Measurements from ENCODE around the gene QARS1. TPM values are rescaled to one million over a fixed set of nuclear protein-coding genes. Genes with fewer than 3 reads are reported as not detected.

Gene QARS1
- total and polyA plus RNA-seq, 4 donors, result 172 to 234 (median 207) TPM

DNA sequence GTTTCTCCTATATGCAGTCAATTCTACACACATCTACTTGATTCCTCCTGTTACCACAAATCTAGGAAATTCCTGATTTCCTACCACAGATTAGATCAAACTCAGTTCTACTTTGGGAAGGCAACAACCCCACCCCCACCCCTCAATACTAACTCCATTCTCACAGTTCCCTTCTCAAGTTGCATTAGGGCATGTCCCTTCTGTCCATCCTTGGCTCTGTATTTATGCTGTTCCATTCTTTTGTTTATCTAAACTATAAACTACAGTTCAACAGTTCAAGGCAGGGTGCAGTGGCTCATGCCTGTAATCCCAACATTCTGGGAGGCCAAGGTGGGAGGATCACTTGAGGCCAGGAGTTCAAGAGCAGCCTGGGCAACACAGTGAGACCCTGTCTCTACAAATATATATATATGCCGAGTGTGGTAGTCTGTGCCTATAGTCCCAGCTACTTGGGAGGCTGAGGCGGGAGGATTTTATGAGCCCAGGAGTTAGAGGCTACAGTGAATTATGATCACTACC lies 50.2 kb downstream of the QARS1 start:
- Histone ChIP-seq H3K4me3 (no peak overlapping the region), H3K9ac (ENCODE audit: insufficient read depth in 1 of 2, low read length in 2 of 2) (no peak overlapping the region), H3K27ac (ENCODE audit: low read depth in 1 of 2, low read length in 1 of 2) (no peak overlapping the region), H3K9me3 (ENCODE audit: control insufficient read depth in 4 of 4, insufficient read depth in 3 of 4, low read length in 3 of 4) (no peaks in the 10 kb centered on the region), H3K36me3 (ENCODE audit: control insufficient read depth in 4 of 4, insufficient read depth in 4 of 4, low read length in 4 of 4) (peaks cover 31 to 42% (median 41%) of the 10 kb centered on the region in 4 donors), H3K27me3 (ENCODE audit: control insufficient read depth in 3 of 3, insufficient read depth in 3 of 3, low read length in 2 of 3) (no peaks in the 10 kb centered on the region), H3K4me1 (ENCODE audit: control insufficient read depth in 5 of 5, insufficient read depth in 5 of 5, low read length in 5 of 5) (no peaks in the 10 kb centered on the region)
- TF ChIP-seq, protein P1, sequence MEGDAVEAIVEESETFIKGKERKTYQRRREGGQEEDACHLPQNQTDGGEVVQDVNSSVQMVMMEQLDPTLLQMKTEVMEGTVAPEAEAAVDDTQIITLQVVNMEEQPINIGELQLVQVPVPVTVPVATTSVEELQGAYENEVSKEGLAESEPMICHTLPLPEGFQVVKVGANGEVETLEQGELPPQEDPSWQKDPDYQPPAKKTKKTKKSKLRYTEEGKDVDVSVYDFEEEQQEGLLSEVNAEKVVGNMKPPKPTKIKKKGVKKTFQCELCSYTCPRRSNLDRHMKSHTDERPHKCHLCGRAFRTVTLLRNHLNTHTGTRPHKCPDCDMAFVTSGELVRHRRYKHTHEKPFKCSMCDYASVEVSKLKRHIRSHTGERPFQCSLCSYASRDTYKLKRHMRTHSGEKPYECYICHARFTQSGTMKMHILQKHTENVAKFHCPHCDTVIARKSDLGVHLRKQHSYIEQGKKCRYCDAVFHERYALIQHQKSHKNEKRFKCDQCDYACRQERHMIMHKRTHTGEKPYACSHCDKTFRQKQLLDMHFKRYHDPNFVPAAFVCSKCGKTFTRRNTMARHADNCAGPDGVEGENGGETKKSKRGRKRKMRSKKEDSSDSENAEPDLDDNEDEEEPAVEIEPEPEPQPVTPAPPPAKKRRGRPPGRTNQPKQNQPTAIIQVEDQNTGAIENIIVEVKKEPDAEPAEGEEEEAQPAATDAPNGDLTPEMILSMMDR (IDR thresholded peaks at IDR 0.05; ENCODE audit: control extremely low read depth, extremely low read depth), result no peak
- DNase-seq, result no peak
- no peak for ATAC-seq (ENCODE audit: insufficient read depth, low FRiP score)
- WGBS, 2 donors, result 97 to 100% methylated on average over 2 of the region's 2 CpGs

GRCh38 chr3:49053543-49053942 lies 51.0 kb downstream of the QARS1 start:
- TF ChIP-seq, protein P1 (IDR thresholded peaks at IDR 0.05; ENCODE audit: control extremely low read depth, extremely low read depth), result no peak
- H3K36me3 ChIP-seq (ENCODE audit: control insufficient read depth in 4 of 4, insufficient read depth in 4 of 4, low read length in 4 of 4), result peaks cover 32 to 42% (median 41%) of the 10 kb centered on the region in 4 donors

More at GRCh38 chr3:49053543-49053942, 51.0 kb downstream of the QARS1 start:
- 45 to 83% methylated on average over 1 of the region's 1 CpG for WGBS, 2 donors
- Histone ChIP-seq H3K27me3 (ENCODE audit: control insufficient read depth in 3 of 3, insufficient read depth in 3 of 3, low read length in 2 of 3) (no peaks in the 10 kb centered on the region), H3K4me3 (no peak overlapping the region), H3K9ac (ENCODE audit: insufficient read depth in 1 of 2, low read length in 2 of 2) (no peak overlapping the region), H3K4me1 (ENCODE audit: control insufficient read depth in 5 of 5, insufficient read depth in 5 of 5, low read length in 5 of 5) (no peaks in the 10 kb centered on the region), H3K9me3 (ENCODE audit: control insufficient read depth in 4 of 4, insufficient read depth in 3 of 4, low read length in 3 of 4) (no peaks in the 10 kb centered on the region), H3K27ac (ENCODE audit: low read depth in 1 of 2, low read length in 1 of 2) (no peak overlapping the region)
- DNase-seq, result no peak
- no peak for ATAC-seq (ENCODE audit: insufficient read depth, low FRiP score)

Small RNA genes within 50 kb of the gene (small RNA-seq; reads per million reads assigned to genes)
- not detected for gene RN7SL182P (ENCODE audit: low replicate concordance)

Other genes starting within 250 kb of the QARS1 start
- 10 to 100 TPM in 1 of 2 donors, 1 to 10 TPM in 1; 8.1 to 19.3 TPM for gene SLC25A20, start 205.9 kb downstream of the QARS1 start, total RNA-seq
- gene SLC25A20, start 205.9 kb downstream of the QARS1 start, polyA plus RNA-seq, result 10 to 100 TPM; 12.1 to 17.1 TPM
- gene ARIH2, start 185.9 kb downstream of the QARS1 start, total RNA-seq, result 10 to 100 TPM; 83.3 to 97.6 TPM
- gene ARIH2, start 185.9 kb downstream of the QARS1 start, polyA plus RNA-seq, result 10 to 100 TPM; 33.1 to 47.9 TPM
- gene P4HTM, start 114.5 kb downstream of the QARS1 start, total RNA-seq, result 10 to 100 TPM; 58.8 to 66.4 TPM
- gene P4HTM, start 114.5 kb downstream of the QARS1 start, polyA plus RNA-seq, result 10 to 100 TPM; 36.0 to 36.2 TPM
- 100 to 1,000 TPM in 1 of 2 donors, 10 to 100 TPM in 1; 88.7 to 138 TPM for gene WDR6, start 97.4 kb downstream of the QARS1 start, total RNA-seq
- 100 to 1,000 TPM in 1 of 2 donors, 10 to 100 TPM in 1; 80.3 to 130 TPM for gene WDR6, start 97.4 kb downstream of the QARS1 start, polyA plus RNA-seq
- gene DALRD3, start 86.2 kb downstream of the QARS1 start, total RNA-seq, result 10 to 100 TPM; 37.7 to 39.5 TPM
- 10 to 100 TPM; 24.3 to 28.8 TPM for gene DALRD3, start 86.2 kb downstream of the QARS1 start, polyA plus RNA-seq
- gene NDUFAF3, start 82.6 kb downstream of the QARS1 start, total RNA-seq, result 100 to 1,000 TPM in 1 of 2 donors, 10 to 100 TPM in 1; 49.9 to 115 TPM
- gene NDUFAF3, start 82.6 kb downstream of the QARS1 start, polyA plus RNA-seq, result 100 to 1,000 TPM; 105 to 143 TPM
- gene IMPDH2, start 75.4 kb downstream of the QARS1 start, total RNA-seq, result 100 to 1,000 TPM; 166 to 216 TPM
- gene IMPDH2, start 75.4 kb downstream of the QARS1 start, polyA plus RNA-seq, result 100 to 1,000 TPM; 129 to 154 TPM
- gene QRICH1, start 10.7 kb downstream of the QARS1 start, total RNA-seq, result 10 to 100 TPM; 67.7 to 76.0 TPM
- 10 to 100 TPM; 35.1 to 38.2 TPM for gene QRICH1, start 10.7 kb downstream of the QARS1 start, polyA plus RNA-seq
- 10 to 100 TPM; 49.9 to 63.1 TPM for gene USP19, start 16.1 kb upstream of the QARS1 start, total RNA-seq
- gene USP19, start 16.1 kb upstream of the QARS1 start, polyA plus RNA-seq, result 10 to 100 TPM; 20.3 to 30.2 TPM
- 100 to 1,000 TPM; 291 to 616 TPM for gene LAMB2, start 28.3 kb upstream of the QARS1 start, total RNA-seq
- 100 to 1,000 TPM; 153 to 331 TPM for gene LAMB2, start 28.3 kb upstream of the QARS1 start, polyA plus RNA-seq
- gene CCDC71, start 61.6 kb upstream of the QARS1 start, total RNA-seq, result 10 to 100 TPM; 13.9 to 23.8 TPM
- 10 to 100 TPM; 16.3 to 29.3 TPM for gene CCDC71, start 61.6 kb upstream of the QARS1 start, polyA plus RNA-seq
- gene KLHDC8B, start 66.8 kb upstream of the QARS1 start, total RNA-seq, result 10 to 100 TPM; 29.6 to 32.0 TPM
- 10 to 100 TPM; 19.4 to 32.5 TPM for gene KLHDC8B, start 66.8 kb upstream of the QARS1 start, polyA plus RNA-seq
- 1 to 10 TPM; 5.2 to 8.2 TPM for gene C3orf62, start 172.5 kb upstream of the QARS1 start, total RNA-seq
- gene C3orf62, start 172.5 kb upstream of the QARS1 start, polyA plus RNA-seq, result 1 to 10 TPM; 6.0 to 8.1 TPM
- 10 to 100 TPM; 67.1 to 72.4 TPM for gene USP4, start 235.3 kb upstream of the QARS1 start, total RNA-seq
- 10 to 100 TPM; 39.4 to 42.2 TPM for gene USP4, start 235.3 kb upstream of the QARS1 start, polyA plus RNA-seq

All from lung (tissue), 13 donors.